ENCODE data around the gene NPM1. TPM values are rescaled to one million over a fixed set of nuclear protein-coding genes. Genes with fewer than 3 reads are reported as not detected.
"Not testable (repeated sequence)": the region's sequence is repeated elsewhere in the genome, so short reads cannot be mapped to it uniquely, and the experiment has no call there.

Gene NPM1
- polyA plus RNA-seq, 1 donor, result 1,684 TPM

GRCh38 chr5:171409164-171410136 is 21.8 kb downstream of the NPM1 start:
- DNase-seq, result no peak

DNA sequence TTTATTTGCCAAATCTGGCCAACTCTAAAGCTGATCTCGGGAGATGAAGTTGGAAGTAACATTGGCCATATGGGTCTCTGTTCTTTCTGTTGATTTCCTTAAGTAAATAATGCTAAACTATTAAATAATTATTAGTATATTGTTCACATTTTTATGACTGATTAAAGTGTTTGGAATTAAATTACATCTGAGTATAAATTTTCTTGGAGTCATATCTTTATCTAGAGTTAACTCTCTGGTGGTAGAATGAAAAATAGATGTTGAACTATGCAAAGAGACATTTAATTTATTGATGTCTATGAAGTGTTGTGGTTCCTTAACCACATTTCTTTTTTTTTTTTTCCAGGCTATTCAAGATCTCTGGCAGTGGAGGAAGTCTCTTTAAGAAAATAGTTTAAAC is 22.5 kb downstream of the NPM1 start:
- DNase-seq, result no peak

DNA sequence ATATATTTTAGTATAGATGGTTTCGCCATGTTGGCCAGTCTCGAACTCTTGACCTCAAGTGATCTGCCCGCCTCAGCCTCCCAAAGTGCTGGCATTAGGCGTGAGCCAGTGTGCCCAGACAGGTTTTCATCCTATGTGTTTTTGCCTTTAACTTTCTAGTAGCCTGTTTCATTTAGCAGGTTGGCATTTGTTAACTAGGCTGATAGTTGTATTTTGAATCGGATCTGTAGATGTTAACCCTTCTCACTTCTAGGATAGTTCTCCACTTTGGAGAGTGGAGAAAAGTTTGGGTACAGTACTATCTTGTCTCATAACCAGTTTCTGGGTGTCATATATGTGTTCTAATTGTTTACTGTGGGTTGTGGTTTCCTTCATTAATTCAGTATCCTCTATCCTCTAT is 24.5 kb downstream of the NPM1 start:
- DNase-seq, result no peak

DNA sequence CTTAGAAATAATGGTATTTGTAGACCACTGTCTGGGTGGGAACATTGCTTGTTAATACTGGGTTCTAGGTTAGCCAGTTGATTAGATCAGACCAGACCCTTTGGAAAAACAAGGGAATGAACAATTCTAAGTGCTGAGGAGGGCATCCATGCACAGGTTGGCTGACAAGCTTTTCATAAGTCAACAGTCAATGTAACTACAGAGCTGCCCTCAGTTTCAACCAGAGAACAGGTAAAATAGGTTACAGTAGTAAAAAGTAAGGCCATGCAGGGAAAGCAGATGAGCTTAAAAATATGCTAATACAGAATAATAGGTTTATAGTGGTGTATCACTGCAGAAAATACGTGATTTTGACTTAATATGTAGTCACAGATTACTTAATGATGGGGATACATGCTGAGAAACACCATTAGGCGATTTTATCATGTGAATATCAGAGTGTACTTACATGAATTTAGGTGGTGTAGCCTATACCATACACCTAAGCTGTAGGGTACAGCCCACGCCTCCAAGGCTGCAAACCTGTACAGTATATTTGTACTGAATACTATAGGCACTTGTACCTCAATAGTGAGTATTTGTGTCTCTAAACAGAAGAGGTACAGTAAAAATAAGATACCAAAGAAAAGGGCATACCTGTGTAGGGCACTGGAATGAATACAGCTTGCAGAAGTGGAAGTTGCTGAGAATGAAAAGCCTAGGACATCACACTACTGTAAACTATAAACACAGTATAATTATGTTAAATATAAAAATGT is 25.7 kb downstream of the NPM1 start:
- DNase-seq, result no peak

DNA sequence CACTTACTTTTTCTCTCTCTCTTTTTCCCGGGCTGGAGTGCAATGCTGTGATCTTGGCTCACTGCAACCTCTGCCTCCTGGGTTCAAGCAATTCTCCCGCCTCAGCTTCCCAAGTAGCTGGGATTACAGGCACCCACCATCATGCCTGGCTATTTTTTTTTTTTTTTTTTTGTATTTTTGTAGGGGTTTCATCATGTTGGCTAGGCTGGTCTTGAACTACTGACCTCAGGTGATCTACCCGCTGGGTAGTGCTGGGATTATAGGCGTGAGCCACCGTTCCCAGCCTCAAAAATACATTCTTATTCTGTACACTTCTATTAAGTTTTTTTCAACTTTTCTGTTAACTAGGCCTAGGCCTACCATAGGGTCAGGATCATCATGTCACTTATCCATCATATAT is 26.3 kb downstream of the NPM1 start:
- DNase-seq, result not testable (repeated sequence)

DNA sequence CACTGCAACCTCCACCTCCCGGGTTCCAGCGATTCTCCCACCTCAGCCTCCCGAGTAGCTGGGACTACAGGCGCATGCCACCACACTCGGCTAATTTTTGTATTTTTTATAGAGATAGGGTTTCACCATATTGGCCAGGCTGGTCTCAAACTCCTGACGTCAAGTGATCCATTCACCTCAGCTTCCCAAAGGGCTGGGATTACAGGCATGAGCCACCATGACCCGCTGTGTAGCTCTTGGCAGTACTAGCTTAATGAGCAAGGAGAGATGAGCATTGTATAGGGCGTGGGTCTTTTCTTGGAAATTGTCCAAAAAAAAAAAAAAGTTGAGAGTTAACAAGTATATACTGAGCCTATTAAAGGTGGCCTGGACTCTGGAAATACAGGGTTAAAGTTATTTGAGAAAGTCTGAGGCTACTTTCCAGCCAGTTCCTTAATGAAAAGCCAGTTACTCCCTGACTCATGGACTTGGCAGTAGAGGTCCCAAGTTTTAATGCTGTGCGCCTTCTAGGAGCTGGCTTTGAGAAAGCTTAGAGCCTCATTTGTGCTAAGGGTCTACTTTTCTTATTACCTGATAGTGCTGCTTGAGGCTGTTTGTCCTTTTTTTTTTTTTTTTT is 27.6 kb downstream of the NPM1 start:
- no peak for DNase-seq

DNA sequence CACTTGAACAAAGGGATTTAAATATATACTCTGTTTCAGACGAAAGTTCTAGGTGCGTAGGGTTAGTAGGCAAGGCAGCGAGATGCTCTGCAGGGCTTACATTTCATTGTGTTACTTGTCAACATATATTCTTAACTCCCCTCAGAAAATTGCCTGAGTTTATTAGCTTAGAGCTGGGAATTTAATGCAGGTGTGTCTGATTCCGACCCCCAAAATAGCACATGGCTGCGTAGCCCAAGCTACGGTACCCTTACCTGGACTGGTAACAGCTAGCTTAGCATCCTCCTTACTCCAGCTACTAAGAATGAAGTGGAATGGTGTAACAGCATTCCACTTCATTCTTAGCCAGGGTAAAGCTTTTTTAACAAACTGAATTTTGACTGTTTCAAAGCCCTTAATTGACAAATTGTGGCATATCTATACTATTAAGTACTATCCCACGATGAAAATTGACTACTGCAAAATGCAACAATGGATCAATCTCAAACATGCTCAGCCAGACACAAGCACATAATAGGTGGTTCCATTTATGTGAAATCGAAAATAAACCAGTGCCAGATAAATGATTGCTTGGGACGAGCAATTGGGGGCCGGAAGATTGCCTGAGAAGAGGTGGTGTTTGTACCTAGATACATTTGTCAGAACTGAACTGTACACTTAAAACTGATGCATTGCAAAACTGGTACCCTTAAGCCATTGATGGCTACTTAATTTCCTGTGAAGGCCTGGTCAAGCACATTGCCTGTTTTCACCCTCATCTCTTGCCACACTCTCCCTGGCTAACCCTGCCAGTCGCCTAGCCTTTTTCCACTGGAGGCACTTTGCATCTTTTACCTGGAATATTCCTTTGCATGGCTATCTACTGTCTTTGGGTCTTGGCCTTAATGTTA is 28.8 kb downstream of the NPM1 start:
- no peak for DNase-seq

DNA sequence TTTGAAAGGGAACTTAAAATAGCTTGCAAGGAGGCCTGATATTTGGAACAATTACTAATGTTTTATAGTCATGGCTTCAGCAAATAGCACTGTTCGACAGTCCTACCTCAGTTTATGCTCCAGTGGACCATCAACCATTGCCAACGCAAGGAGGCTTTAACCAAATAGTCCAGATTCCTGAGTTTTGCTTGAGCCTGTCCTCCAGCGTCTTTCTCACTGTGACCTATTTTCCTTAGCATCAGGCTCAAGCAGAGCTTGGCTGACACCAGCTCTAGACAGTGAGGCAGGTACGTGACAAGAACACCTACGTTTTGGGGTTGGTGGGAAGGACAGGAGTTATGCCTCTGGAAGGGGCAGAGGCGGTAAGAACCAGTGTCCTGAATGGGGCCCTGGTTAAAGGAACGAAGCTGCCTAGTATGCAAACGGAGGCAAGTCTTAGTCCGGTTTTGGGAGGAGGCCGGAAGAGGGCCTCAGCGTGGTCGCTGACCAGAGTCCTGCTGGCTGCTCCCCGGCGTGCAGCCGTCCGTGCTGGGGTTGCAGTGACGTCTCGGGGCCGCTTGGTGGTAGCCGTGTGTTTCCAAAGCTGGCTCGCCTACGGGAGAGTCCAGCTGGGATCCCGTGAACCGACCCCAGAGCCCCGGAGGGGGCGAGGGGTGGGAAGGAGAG is 30.8 kb downstream of the NPM1 start:
- peak; percentile 81 for DNase-seq

- DNase-seq, result no peak
Measured at GRCh38 chr5:171418982-171419687, 31.5 kb downstream of the NPM1 start, which contains the start of gene FGF18. TSS of gene FGF18 (plus strand) at chr5:171419647. CDS start at chr5:171420200, 553 bp downstream.

DNA sequence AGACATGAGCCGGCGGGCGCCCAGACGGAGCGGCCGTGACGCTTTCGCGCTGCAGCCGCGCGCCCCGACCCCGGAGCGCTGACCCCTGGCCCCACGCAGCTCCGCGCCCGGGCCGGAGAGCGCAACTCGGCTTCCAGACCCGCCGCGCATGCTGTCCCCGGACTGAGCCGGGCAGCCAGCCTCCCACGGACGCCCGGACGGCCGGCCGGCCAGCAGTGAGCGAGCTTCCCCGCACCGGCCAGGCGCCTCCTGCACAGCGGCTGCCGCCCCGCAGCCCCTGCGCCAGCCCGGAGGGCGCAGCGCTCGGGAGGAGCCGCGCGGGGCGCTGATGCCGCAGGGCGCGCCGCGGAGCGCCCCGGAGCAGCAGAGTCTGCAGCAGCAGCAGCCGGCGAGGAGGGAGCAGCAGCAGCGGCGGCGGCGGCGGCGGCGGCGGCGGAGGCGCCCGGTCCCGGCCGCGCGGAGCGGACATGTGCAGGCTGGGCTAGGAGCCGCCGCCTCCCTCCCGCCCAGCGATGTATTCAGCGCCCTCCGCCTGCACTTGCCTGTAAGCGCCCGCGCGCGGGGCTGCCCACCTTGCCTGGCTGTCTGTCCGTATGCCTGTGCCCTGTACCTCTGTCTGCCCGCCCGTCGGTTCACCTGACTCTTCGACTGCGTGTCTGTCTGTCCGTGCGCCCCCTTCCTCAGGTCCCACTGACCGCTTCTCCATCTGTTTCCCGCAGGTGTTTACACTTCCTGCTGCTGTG is 32.2 kb downstream of the NPM1 start:
- DNase-seq, result no peak

DNA sequence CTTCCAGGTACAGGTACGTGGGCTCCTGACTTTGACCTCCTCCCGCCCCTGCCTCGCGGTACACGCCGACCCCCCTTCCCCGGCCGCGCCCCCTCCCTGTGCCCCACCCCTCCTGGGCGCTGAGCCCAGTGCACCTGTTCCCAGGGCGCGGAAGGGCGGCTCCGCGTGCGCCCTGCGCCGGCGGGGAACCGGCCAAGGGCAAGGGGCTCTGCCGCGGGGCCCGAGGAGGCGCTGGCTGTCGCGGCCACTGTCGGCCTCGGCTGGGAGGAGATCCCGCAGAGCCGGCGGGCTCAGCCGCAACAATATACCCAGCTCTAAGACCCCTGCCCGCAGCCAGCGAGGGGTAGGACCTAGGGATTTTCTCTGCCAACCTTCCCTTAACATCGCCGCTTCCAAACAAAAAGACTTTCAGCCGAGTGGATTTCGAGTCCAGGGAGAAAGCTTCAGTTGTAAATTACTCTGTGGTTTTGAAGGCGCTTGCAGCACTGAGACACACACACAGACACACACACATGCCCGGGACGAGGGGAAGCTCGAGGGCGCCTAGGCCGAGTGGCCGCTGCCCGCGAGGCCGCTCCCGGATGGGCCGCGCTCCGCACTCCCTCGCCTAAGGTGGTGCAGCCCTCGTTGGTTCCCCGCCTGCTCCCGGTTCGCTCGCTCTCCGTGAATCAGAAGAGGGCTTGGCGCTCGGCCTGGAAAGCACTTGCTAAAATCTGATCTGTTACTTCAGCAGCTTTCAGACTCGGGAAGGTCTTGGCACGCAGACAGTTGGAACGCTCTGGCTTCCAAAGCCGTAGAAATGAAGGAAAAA is 33.0 kb downstream of the NPM1 start:
- DNase-seq, result no peak

- no peak for DNase-seq
Measured at GRCh38 chr5:171421331-171422262, 33.9 kb downstream of the NPM1 start.

- DNase-seq, result no peak
Measured at GRCh38 chr5:171422495-171422894, 34.8 kb downstream of the NPM1 start.

GRCh38 chr5:171422902-171423663 is 35.4 kb downstream of the NPM1 start:
- no peak for DNase-seq

- DNase-seq, result no peak
Measured at GRCh38 chr5:171424726-171425125, 37.1 kb downstream of the NPM1 start.

GRCh38 chr5:171425596-171426244 is 38.1 kb downstream of the NPM1 start:
- no peak for DNase-seq

Data from left kidney (tissue), 2 donors.